ENCODE results near the gene WNT2B. TPM values are rescaled to one million over a fixed set of nuclear protein-coding genes. Genes with fewer than 3 reads are reported as not detected.

Gene WNT2B
- total RNA-seq, 4 donors from 2014 or later = 2.7 to 6.3 (median 3.8) TPM

GRCh38 chr1:112549590-112549989 is 40.8 kb downstream of the WNT2B start:
- H3K9me3 ChIP-seq = no peaks in the 10 kb centered on the region
- intact Hi-C loops (cut with DNase I) = no loop called here
- peaks cover 0 to 33% (median 15%) of the 10 kb centered on the region in 4 donors for H3K36me3 ChIP-seq
- H3K4me1 ChIP-seq = peaks cover 0 to 10% (median 4%) of the 10 kb centered on the region in 4 donors
- no peak overlapping the region for H3K27ac ChIP-seq (replicated peaks in 1 of 4)
- peaks cover 0 to 3% (median 0%) of the 10 kb centered on the region in 4 donors for H3K27me3 ChIP-seq
- H3K4me3 ChIP-seq = no peak overlapping the region
- WGBS = 88% methylated on average over 2 of the region's 2 CpGs
- TF ChIP-seq EP300 (IDR thresholded peaks at IDR 0.05) = no peak
- TF ChIP-seq POLR2A (IDR thresholded peaks at IDR 0.05; ENCODE audit: low read depth) = no peak
- TF ChIP-seq CTCF (IDR thresholded peaks at IDR 0.05) = no peak
- TF ChIP-seq POLR2AphosphoS5 (IDR thresholded peaks at IDR 0.05) = no peak
- DNase-seq (ENCODE audit: extremely low spot score) = no peak

- TF ChIP-seq CTCF (IDR thresholded peaks at IDR 0.05) (no peak), POLR2A (IDR thresholded peaks at IDR 0.05; ENCODE audit: low read depth) (no peak), EP300 (IDR thresholded peaks at IDR 0.05) (no peak), POLR2AphosphoS5 (IDR thresholded peaks at IDR 0.05) (no peak)
- Histone ChIP-seq H3K36me3 (peaks cover 0 to 18% (median 8%) of the 10 kb centered on the region in 4 donors), H3K27me3 (peaks cover 0 to 3% (median 0%) of the 10 kb centered on the region in 4 donors), H3K4me3 (no peak overlapping the region), H3K4me1 (no peaks in the 10 kb centered on the region), H3K27ac (replicated peaks in 1 of 4) (no peak overlapping the region), H3K9me3 (no peaks in the 10 kb centered on the region)
- intact Hi-C loops (cut with DNase I) = no loop called here
- no peak for DNase-seq (ENCODE audit: extremely low spot score)
Observed at GRCh38 chr1:112554411-112554810, 45.6 kb downstream of the WNT2B start.

- 79% methylated on average over 1 of the region's 1 CpG for WGBS
- intact Hi-C loops (cut with DNase I) = no loop called here
- no peak overlapping the region for H3K4me3 ChIP-seq
- TF ChIP-seq POLR2AphosphoS5 (IDR thresholded peaks at IDR 0.05) (no peak), POLR2A (IDR thresholded peaks at IDR 0.05; ENCODE audit: low read depth) (no peak), CTCF (IDR thresholded peaks at IDR 0.05) (no peak), EP300 (IDR thresholded peaks at IDR 0.05) (no peak)
- no peak overlapping the region for H3K27ac ChIP-seq (replicated peaks in 1 of 4)
- H3K27me3 ChIP-seq = no peaks in the 10 kb centered on the region
- no peaks in the 10 kb centered on the region for H3K4me1 ChIP-seq
- DNase-seq (ENCODE audit: extremely low spot score) = no peak
- no peaks in the 10 kb centered on the region for H3K9me3 ChIP-seq
- H3K36me3 ChIP-seq = peaks cover 0 to 31% (median 6%) of the 10 kb centered on the region in 4 donors
Observed at GRCh38 chr1:112557385-112557784, 48.6 kb downstream of the WNT2B start.

DNA sequence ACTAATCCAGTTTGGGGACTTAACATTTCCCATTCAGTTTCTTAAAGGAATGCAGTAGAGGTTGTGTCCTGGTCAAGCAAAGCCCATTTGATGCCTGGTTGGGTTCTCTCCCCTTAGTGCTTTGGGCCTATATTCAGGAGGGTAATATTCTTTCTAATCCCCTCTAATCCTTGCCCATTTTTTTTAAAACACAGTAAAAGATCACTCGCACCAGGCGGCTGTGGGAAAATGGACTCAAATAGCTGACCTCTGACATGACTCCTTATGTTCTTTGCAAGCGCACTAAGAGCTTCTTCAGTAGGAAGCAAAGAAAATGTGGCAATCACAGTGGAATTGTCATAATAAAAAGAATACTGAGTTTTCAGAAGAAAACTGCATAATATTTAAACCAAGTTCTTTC is 49.9 kb downstream of the WNT2B start:
- DNase-seq (ENCODE audit: extremely low spot score) = no peak
- Histone ChIP-seq H3K4me1 (no peaks in the 10 kb centered on the region), H3K27me3 (no peaks in the 10 kb centered on the region), H3K4me3 (no peak overlapping the region), H3K9me3 (no peaks in the 10 kb centered on the region), H3K27ac (replicated peaks in 1 of 4) (no peak overlapping the region), H3K36me3 (peaks cover 0 to 35% (median 6%) of the 10 kb centered on the region in 4 donors)
- TF ChIP-seq POLR2A (IDR thresholded peaks at IDR 0.05; ENCODE audit: low read depth) (no peak), EP300 (IDR thresholded peaks at IDR 0.05) (no peak), CTCF (IDR thresholded peaks at IDR 0.05) (no peak), POLR2AphosphoS5 (IDR thresholded peaks at IDR 0.05) (no peak)
- intact Hi-C loops (cut with DNase I) = no loop called here
- 91% methylated on average over 3 of the region's 3 CpGs for WGBS

DNA sequence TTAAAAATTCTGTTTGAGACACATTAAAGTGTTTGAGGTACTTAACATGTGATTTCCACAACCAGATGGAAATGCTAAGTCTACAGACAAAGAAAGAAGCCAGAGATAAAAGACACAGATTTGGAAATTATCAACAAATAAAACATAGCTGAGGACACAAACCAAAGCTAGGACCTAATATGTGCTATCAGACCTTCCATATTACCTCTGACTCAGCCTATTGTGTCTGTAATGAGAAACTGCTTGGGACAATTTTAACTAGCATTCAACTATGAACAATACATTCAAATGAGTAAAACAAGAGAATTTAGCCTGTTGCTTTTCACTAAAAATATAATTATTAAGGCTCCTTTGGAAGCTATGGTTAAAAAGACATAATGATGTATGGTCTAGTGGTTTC is 54.6 kb downstream of the WNT2B start:
- H3K4me3 ChIP-seq = no peak overlapping the region
- intact Hi-C loops (cut with DNase I) = no loop called here
- no peaks in the 10 kb centered on the region for H3K9me3 ChIP-seq
- TF ChIP-seq CTCF (IDR thresholded peaks at IDR 0.05) (no peak), POLR2A (IDR thresholded peaks at IDR 0.05; ENCODE audit: low read depth) (no peak), EP300 (IDR thresholded peaks at IDR 0.05) (no peak), POLR2AphosphoS5 (IDR thresholded peaks at IDR 0.05) (no peak)
- DNase-seq (ENCODE audit: extremely low spot score) = no peak
- no peak overlapping the region for H3K27ac ChIP-seq (replicated peaks in 1 of 4)
- no peaks in the 10 kb centered on the region for H3K4me1 ChIP-seq
- no peaks in the 10 kb centered on the region for H3K27me3 ChIP-seq
- peaks cover 0 to 29% (median 11%) of the 10 kb centered on the region in 4 donors for H3K36me3 ChIP-seq

Measured in esophagus muscularis mucosa (tissue), 4 donors.